Measurements from ENCODE around the gene CTPS2. TPM values are rescaled to one million over a fixed set of nuclear protein-coding genes. Genes with fewer than 3 reads are reported as not detected.

CTPS2 gene
- total and polyA plus RNA-seq, 10 of the 15 experiments (the other 5 are each of a cell fraction or from before 2014, with no cell fraction given): 5.9 to 17.8 (median 14.2) TPM

- POLR2A ChIA-PET: no interaction called here
- FAIRE-seq: no peak
- no peak overlapping the region for H3K27ac ChIP-seq (ENCODE audit: control insufficient read depth, insufficient read depth)
- no peaks in the 10 kb centered on the region for H4K20me1 ChIP-seq (ENCODE audit: control insufficient read depth, insufficient read depth)
- 82% methylated on average over 6 of the region's 6 CpGs for WGBS (ENCODE audit: insufficient coverage, insufficient replicate concordance, low lambda C conversion rate, missing lambda C conversion rate)
- DNase-seq (ENCODE audit: low read depth, low spot score): no peak
- H3K9ac ChIP-seq (ENCODE audit: control insufficient read depth, insufficient read depth, low read length): no peak overlapping the region
- no peak overlapping the region for H3K4me2 ChIP-seq (ENCODE audit: control insufficient read depth, insufficient read depth)
- no peak overlapping the region for H2AFZ ChIP-seq (ENCODE audit: control insufficient read depth, low read depth, low read length)
- intact Hi-C loops (cut with micrococcal nuclease; ENCODE audit: unreplicated experiment): no loop called here
- SMC1A ChIA-PET (ENCODE audit: uncharacterized antibody, unreplicated experiment): no interaction called here
- no peak overlapping the region for H3K4me3 ChIP-seq
- RAD21 ChIA-PET (ENCODE audit: unreplicated experiment): no interaction called here
- CTCF ChIA-PET: interaction anchor here (0.6 kb wide), 1 partner anchor 1167 kb away, joined by 3 read pairs; no protein-coding TSS in a partner anchor
- no peak for ATAC-seq
- no peak for TF ChIP-seq MYC (IDR thresholded peaks at IDR 0.05; ENCODE audit: insufficient read depth, insufficient read length, insufficient replicate concordance, low read length, severe bottlenecking)
- TF ChIP-seq POLR2AphosphoS5 (IDR thresholded peaks at IDR 0.05; ENCODE audit: low read length): no peak
- no peak for TF ChIP-seq STAT1 (conservative IDR thresholded peaks at IDR 0.05)
- no peak for TF ChIP-seq CREM (IDR thresholded peaks at IDR 0.05; ENCODE audit: low read depth)
- no peak for TF ChIP-seq EP300 (IDR thresholded peaks at IDR 0.05; ENCODE audit: borderline replicate concordance in 1 of 2, control insufficient read depth in 1 of 2, low read depth in 2 of 2, low read length in 2 of 2)
- TF ChIP-seq ESRRA (IDR thresholded peaks at IDR 0.05; ENCODE audit: low read length): no peak
- TF ChIP-seq SREBF2 (IDR thresholded peaks at IDR 0.05; ENCODE audit: low read length): no peak
- TF ChIP-seq FOS (IDR thresholded peaks at IDR 0.05; ENCODE audit: borderline replicate concordance, extremely low read depth, insufficient read length): no peak
- no peak for TF ChIP-seq CBFB (IDR thresholded peaks at IDR 0.05; ENCODE audit: low read depth)
- TF ChIP-seq SMARCA5 (IDR thresholded peaks at IDR 0.05): no peak
- BruUV-seq (replicated peaks): no TSS peak
- H3K79me2 ChIP-seq (ENCODE audit: control insufficient read depth, insufficient read depth, low read length): no peaks in the 10 kb centered on the region
- no peaks in the 10 kb centered on the region for H3K36me3 ChIP-seq (ENCODE audit: control insufficient read depth in 2 of 2, insufficient read depth in 2 of 2, low read length in 1 of 2)
- H3K4me1 ChIP-seq (ENCODE audit: control insufficient read depth, insufficient read depth, low read length): no peaks in the 10 kb centered on the region
- no peaks in the 10 kb centered on the region; the same call in 2 of the 3 replicates for H3K9me3 ChIP-seq (replicated peaks; ENCODE audit: control insufficient read depth, insufficient read depth, low read length)
- in situ Hi-C loops (cut with MboI): no loop called here
- no peaks in the 10 kb centered on the region for H3K27me3 ChIP-seq (replicated peaks in 1 of 2; ENCODE audit: control insufficient read depth in 2 of 2, insufficient read depth in 2 of 2, low read length in 1 of 2)
Measured at GRCh38 chrX:16586377-16587112, 125.9 kb downstream of the CTPS2 start.
